ENCODE measurements around the gene SIGLEC12. TPM values are rescaled to one million over a fixed set of nuclear protein-coding genes. Genes with fewer than 3 reads are reported as not detected.

Gene SIGLEC12
- total and polyA plus RNA-seq, 2 donors (not counting 3 experiments of a cell fraction or from before 2014, with no cell fraction given): not detected

DNA sequence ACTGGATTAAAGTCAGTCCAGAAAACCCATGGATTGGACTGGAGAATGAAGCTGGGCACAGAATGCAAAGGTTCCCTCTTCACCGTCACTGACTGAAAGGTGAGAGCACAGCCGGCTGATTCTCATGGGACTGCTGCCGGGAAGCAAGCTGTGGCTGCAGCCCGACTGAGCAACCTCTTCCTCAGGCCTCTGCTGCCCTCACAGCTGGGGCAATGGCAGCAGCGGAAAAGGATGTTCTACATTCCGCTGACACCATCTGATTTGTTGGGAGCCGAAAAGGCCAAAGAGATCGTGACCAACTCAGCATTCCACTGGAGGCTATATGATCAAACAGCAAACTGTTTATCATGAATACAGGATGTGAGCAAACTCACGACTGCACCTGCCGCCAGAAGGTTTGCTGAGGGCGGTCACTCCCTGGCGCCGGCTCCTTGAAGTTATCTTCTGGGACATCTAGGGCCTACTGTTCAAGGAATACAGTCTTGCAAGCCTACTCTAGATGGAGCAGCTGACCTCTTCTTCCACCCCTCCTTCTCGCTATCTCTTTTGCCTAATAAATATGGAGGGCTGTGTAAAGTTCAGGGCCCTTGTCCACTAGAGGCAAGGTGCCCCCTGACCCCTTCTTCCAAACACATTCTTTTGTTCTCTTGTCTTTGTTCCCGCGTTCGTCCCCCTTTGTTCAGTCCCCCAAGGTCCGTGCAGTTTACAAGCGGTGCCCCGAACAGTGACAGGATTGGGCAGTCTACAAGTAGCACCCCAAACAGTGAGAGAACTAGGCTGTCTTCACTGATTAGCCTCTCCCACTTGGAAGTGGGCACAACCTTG, 49.5 kb upstream of the SIGLEC12 start:
- DNase-seq (ENCODE audit: low read depth, low spot score) (no peak), FAIRE-seq (no peak)
- intact Hi-C loops (cut with micrococcal nuclease) (no loop called here), dilution Hi-C loops (cut with MboI; ENCODE audit: extremely low pct_ligation_motif_present, low sequenced_read_pairs) (no loop called here)
- H3K4me3 ChIP-seq (replicated peaks in 1 of 3; ENCODE audit: insufficient read depth in 1 of 3, low read depth in 1 of 3, low read length in 3 of 3): no peak overlapping the region
- H3K4me2 ChIP-seq (ENCODE audit: insufficient read depth, low read length): no peak overlapping the region
- no peaks in the 10 kb centered on the region for H3K36me3 ChIP-seq (ENCODE audit: control insufficient read depth in 2 of 2, extremely low read depth in 1 of 2, insufficient read depth in 2 of 2, low read length in 2 of 2)
- no peak overlapping the region for H3K27ac ChIP-seq (ENCODE audit: insufficient read depth, low read depth, low read length)
- H3K9me3 ChIP-seq (replicated peaks; ENCODE audit: control insufficient read depth, insufficient read depth, low read length): no peaks in the 10 kb centered on the region
- no peaks in the 10 kb centered on the region for H3K9me1 ChIP-seq (replicated peaks; ENCODE audit: control insufficient read depth, extremely low read depth, insufficient read depth, low read length)
- H3K27me3 ChIP-seq (ENCODE audit: control insufficient read depth in 2 of 2, insufficient read depth in 2 of 2, low read length in 2 of 2): no peaks in the 10 kb centered on the region
- H2AFZ ChIP-seq (ENCODE audit: low read depth, low read length): no peak overlapping the region
- H4K20me1 ChIP-seq (replicated peaks; ENCODE audit: control insufficient read depth, extremely low read depth, insufficient read depth, low read length): no peaks in the 10 kb centered on the region
- H3K79me2 ChIP-seq (ENCODE audit: control insufficient read depth, insufficient read depth, low read length): no peaks in the 10 kb centered on the region
- no peak overlapping the region for H3K9ac ChIP-seq (replicated peaks; ENCODE audit: extremely low read depth, insufficient read depth, low read length)
- TF ChIP-seq, protein P1, sequence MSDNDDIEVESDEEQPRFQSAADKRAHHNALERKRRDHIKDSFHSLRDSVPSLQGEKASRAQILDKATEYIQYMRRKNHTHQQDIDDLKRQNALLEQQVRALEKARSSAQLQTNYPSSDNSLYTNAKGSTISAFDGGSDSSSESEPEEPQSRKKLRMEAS (IDR thresholded peaks at IDR 0.05; ENCODE audit: insufficient read depth, insufficient read length): no peak
- TF ChIP-seq GATA2 (IDR thresholded peaks at IDR 0.05; ENCODE audit: insufficient read depth, insufficient read length, low read depth, low read length) (no peak), POLR2A (IDR thresholded peaks at IDR 0.05; ENCODE audit: low read depth, low read length) (no peak), POLR2AphosphoS5 (IDR thresholded peaks at IDR 0.05; ENCODE audit: insufficient read depth, low read depth, low read length) (no peak), MYC (IDR thresholded peaks at IDR 0.05; ENCODE audit: low read depth, low read length) (no peak), JUN (IDR thresholded peaks at IDR 0.05; ENCODE audit: borderline replicate concordance, insufficient read depth, insufficient read length, low read depth) (no peak)
- TF ChIP-seq, protein P2, sequence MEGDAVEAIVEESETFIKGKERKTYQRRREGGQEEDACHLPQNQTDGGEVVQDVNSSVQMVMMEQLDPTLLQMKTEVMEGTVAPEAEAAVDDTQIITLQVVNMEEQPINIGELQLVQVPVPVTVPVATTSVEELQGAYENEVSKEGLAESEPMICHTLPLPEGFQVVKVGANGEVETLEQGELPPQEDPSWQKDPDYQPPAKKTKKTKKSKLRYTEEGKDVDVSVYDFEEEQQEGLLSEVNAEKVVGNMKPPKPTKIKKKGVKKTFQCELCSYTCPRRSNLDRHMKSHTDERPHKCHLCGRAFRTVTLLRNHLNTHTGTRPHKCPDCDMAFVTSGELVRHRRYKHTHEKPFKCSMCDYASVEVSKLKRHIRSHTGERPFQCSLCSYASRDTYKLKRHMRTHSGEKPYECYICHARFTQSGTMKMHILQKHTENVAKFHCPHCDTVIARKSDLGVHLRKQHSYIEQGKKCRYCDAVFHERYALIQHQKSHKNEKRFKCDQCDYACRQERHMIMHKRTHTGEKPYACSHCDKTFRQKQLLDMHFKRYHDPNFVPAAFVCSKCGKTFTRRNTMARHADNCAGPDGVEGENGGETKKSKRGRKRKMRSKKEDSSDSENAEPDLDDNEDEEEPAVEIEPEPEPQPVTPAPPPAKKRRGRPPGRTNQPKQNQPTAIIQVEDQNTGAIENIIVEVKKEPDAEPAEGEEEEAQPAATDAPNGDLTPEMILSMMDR (IDR thresholded peaks at IDR 0.05; ENCODE audit: extremely low read depth in 1 of 2, insufficient read depth in 1 of 2, low read depth in 1 of 2, low read length in 2 of 2): no peak
- ChIA-PET CTCF (interaction anchor here (1.5 kb wide), 2 partner anchors 11 to 106 kb away, joined by 4 read pairs; no protein-coding TSS in a partner anchor), POLR2A (no interaction called here)
- BruUV-seq (replicated peaks): no TSS peak
- H3K4me1 ChIP-seq (ENCODE audit: control insufficient read depth, extremely low read depth, insufficient read depth, low read length): peaks cover 23% of the 10 kb centered on the region
